KOPT-K1 (cell line): ENCODE data around the gene ARID3C.

ENCODE experiments used
- H3K27ac ChIP-seq: fragments of 200-600 bp; sonication (generic); 2 replicates; pipeline ENCODE4 v1.5.1; 2016; ENCODE audit warnings: antibody characterized with exemption, mild to moderate bottlenecking, low read depth, low read length; ENCODE audit not compliant: poor library complexity, severe bottlenecking
- H3K36me3 ChIP-seq: fragments of 200-600 bp; sonication (generic); 2 replicates; pipeline ENCODE4 v1.5.1; 2017; ENCODE audit warnings: antibody characterized with exemption, mild to moderate bottlenecking, low read length, moderate library complexity; ENCODE audit not compliant: insufficient read depth
- H3K9me3 ChIP-seq: fragments of 200-600 bp; sonication (generic); 2 replicates; pipeline ENCODE4 v1.5.1; 2017; ENCODE audit warnings: antibody characterized with exemption, low read length, mild to moderate bottlenecking; ENCODE audit not compliant: insufficient read depth, poor library complexity, severe bottlenecking

Gene ARID3C

GRCh38 chr9:34600908-34601307 is 28.0 kb downstream of the ARID3C start:
- H3K36me3 ChIP-seq = no peaks in the 10 kb centered on the region
- no peak overlapping the region for H3K27ac ChIP-seq
- no peaks in the 10 kb centered on the region for H3K9me3 ChIP-seq

- Histone ChIP-seq H3K36me3 (no peaks in the 10 kb centered on the region), H3K9me3 (no peaks in the 10 kb centered on the region), H3K27ac (no peak overlapping the region)
Observed at GRCh38 chr9:34599546-34599945, 29.3 kb downstream of the ARID3C start.

GRCh38 chr9:34594177-34594576 is 34.7 kb downstream of the ARID3C start:
- Histone ChIP-seq H3K36me3 (no peaks in the 10 kb centered on the region), H3K27ac (no peak overlapping the region), H3K9me3 (no peaks in the 10 kb centered on the region)

- Histone ChIP-seq H3K36me3 (no peaks in the 10 kb centered on the region), H3K27ac (no peak overlapping the region)
Observed at GRCh38 chr9:34592895-34593601, 35.8 kb downstream of the ARID3C start.

GRCh38 chr9:34591917-34592866 is 36.7 kb downstream of the ARID3C start:
- Histone ChIP-seq H3K9me3 (no peaks in the 10 kb centered on the region), H3K27ac (no peak overlapping the region), H3K36me3 (no peaks in the 10 kb centered on the region)

More at GRCh38 chr9:34592895-34593601, 35.8 kb downstream of the ARID3C start:
- H3K9me3 ChIP-seq = no peaks in the 10 kb centered on the region

GRCh38 chr9:34591248-34591916 is 37.5 kb downstream of the ARID3C start:
- H3K27ac ChIP-seq = no peak overlapping the region
- H3K36me3 ChIP-seq = no peaks in the 10 kb centered on the region

GRCh38 chr9:34590381-34591247 is 38.3 kb downstream of the ARID3C start:
- no peaks in the 10 kb centered on the region for H3K9me3 ChIP-seq
- no peaks in the 10 kb centered on the region for H3K36me3 ChIP-seq
- no peak overlapping the region for H3K27ac ChIP-seq

More at GRCh38 chr9:34591248-34591916, 37.5 kb downstream of the ARID3C start:
- H3K9me3 ChIP-seq = no peaks in the 10 kb centered on the region

- H3K9me3 ChIP-seq = no peaks in the 10 kb centered on the region
- H3K36me3 ChIP-seq = no peaks in the 10 kb centered on the region
- H3K27ac ChIP-seq = no peak within 1 kb of the TSS
Observed at GRCh38 chr9:34589636-34590380, 39.1 kb downstream of the ARID3C start, which contains the start of gene CNTFR. Gene CNTFR (minus strand): TSS chr9:34589724. CDS start chr9:34568981, 20,743 bp downstream.

GRCh38 chr9:34588671-34589635 is 39.9 kb downstream of the ARID3C start:
- H3K27ac ChIP-seq = no peak overlapping the region

GRCh38 chr9:34587271-34587670 is 41.6 kb downstream of the ARID3C start:
- H3K27ac ChIP-seq = no peak overlapping the region
- H3K9me3 ChIP-seq = no peaks in the 10 kb centered on the region
- H3K36me3 ChIP-seq = no peaks in the 10 kb centered on the region

More at GRCh38 chr9:34588671-34589635, 39.9 kb downstream of the ARID3C start:
- no peaks in the 10 kb centered on the region for H3K36me3 ChIP-seq
- H3K9me3 ChIP-seq = no peaks in the 10 kb centered on the region

- Histone ChIP-seq H3K36me3 (no peaks in the 10 kb centered on the region), H3K27ac (no peak overlapping the region), H3K9me3 (no peaks in the 10 kb centered on the region)
Observed at GRCh38 chr9:34585946-34586669, 42.8 kb downstream of the ARID3C start.

GRCh38 chr9:34584970-34585369 is 43.9 kb downstream of the ARID3C start:
- Histone ChIP-seq H3K36me3 (no peaks in the 10 kb centered on the region), H3K27ac (no peak overlapping the region), H3K9me3 (no peaks in the 10 kb centered on the region)
